HEK293 (cell line): ENCODE data around the gene IGDCC3.
A peak's percentile ranks its signal among the peaks of the same experiment; 100 is the strongest.

ENCODE experiments used
- CTCF ChIP-seq: fragments of 450-650 bp; formaldehyde crosslinking; IDR thresholded peaks from 2 replicates; pipeline ENCODE4 v1.5.1; 2016; ENCODE audit warnings: missing biosample characterization, missing genetic modification characterization
- KLF9 ChIP-seq: fragments of 450-650 bp; formaldehyde crosslinking; IDR thresholded peaks from 2 replicates; pipeline ENCODE4 v1.5.1; 2016; ENCODE audit warnings: missing biosample characterization, missing genetic modification characterization, low read depth
- MZF1 ChIP-seq: fragments of 450-650 bp; formaldehyde crosslinking; IDR thresholded peaks from 2 replicates; pipeline ENCODE4 v1.5.1; 2017; ENCODE audit warnings: missing biosample characterization, missing genetic modification characterization, borderline replicate concordance
- ZNF274 ChIP-seq, 2 experiments: fragments of 200-500 bp in 1 of 2; fragments of 450-650 bp in 1 of 2; sonication (Bioruptor generic) in 1 of 2; formaldehyde crosslinking in 1 of 2; IDR thresholded peaks; 2 replicates each; pipeline versions ENCODE4 v1.5.1 to v1.6.1; 2014 to 2016; ENCODE audit warnings: borderline replicate concordance in 1 of 2, inconsistent platforms in 1 of 2, low read length in 1 of 2, missing biosample characterization in 1 of 2, missing genetic modification characterization in 1 of 2
- ZNF398 ChIP-seq: fragments of 450-650 bp; formaldehyde crosslinking; IDR thresholded peaks from 2 replicates; pipeline ENCODE4 v1.5.1; 2017; ENCODE audit warnings: missing biosample characterization, missing genetic modification characterization
- ZNF433 ChIP-seq: fragments of 450-650 bp; formaldehyde crosslinking; IDR thresholded peaks from 2 replicates; pipeline ENCODE4 v1.5.1; 2016; ENCODE audit warnings: missing biosample characterization, missing genetic modification characterization, low read depth
- ZNF560 ChIP-seq: fragments of 450-650 bp; formaldehyde crosslinking; IDR thresholded peaks from 2 replicates; pipeline ENCODE4 v1.5.1; 2017; ENCODE audit warnings: missing biosample characterization, missing genetic modification characterization, borderline replicate concordance

- TF ChIP-seq KLF9 (no peak), MZF1 (tag by site-specific recombination) (no peak), ZNF433 (tag by site-specific recombination) (no peak), ZNF274 (IDR thresholded peaks at IDR 0.05; ENCODE audit: low read length) (no peak), ZNF274 (tag by site-specific recombination; IDR thresholded peaks at IDR 0.05; ENCODE audit: borderline replicate concordance) (no peak), ZNF398 (tag by site-specific recombination) (no peak; the same call in 1 of the 2 replicates), ZNF560 (tag by site-specific recombination) (no peak), CTCF (peak; percentile 20; the same call in 1 of the 2 replicates)
Measured at GRCh38 chr15:65286069-65286703, 91.6 kb downstream of the IGDCC3 start.
